ENCODE measurements around the gene UNC79. TPM values are rescaled to one million over a fixed set of nuclear protein-coding genes. Genes with fewer than 3 reads are reported as not detected.

UNC79 gene
- polyA plus RNA-seq, 3 donors: 0.01 to 0.02 TPM; not detected in 1

DNA sequence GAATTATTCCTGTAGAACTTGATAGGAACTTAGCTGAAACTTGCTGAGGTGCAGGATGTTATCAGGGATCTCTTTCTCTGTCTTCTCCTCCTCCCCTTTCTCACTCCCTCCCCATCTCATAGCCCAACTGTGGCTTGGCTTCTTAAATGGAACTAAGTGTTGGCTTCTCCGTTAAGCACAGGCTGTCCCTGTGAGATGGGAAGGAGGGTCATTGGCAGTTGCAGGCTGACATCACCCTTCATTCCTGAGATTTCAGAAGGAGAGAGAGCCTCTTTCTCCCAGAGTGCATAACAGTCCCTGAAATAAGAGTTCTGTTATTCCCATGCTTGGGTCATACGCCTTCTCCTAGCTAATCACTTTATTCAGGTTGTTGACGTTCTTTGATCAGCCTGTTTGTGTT lies 162.0 kb downstream of the UNC79 start:
- Histone ChIP-seq H2AFZ (ENCODE audit: insufficient read depth, low read depth, low read length, poor library complexity, severe bottlenecking) (no peak overlapping the region), H3K36me3 (replicated peaks in 1 of 2; ENCODE audit: control insufficient read depth in 1 of 2, insufficient read depth in 2 of 2, low read length in 2 of 2) (no peaks in the 10 kb centered on the region), H3K4me1 (ENCODE audit: control insufficient read depth in 1 of 2, insufficient read depth in 2 of 2, low read length in 2 of 2) (no peaks in the 10 kb centered on the region), H3K9ac (ENCODE audit: insufficient read depth, low read length, poor library complexity, severe bottlenecking) (no peak overlapping the region), H3K79me2 (ENCODE audit: insufficient read depth, low read length) (no peaks in the 10 kb centered on the region), H4K20me1 (ENCODE audit: insufficient read depth, low read length) (no peaks in the 10 kb centered on the region), H3K4me3 (replicated peaks in 1 of 3; ENCODE audit: low read depth in 2 of 3, low read length in 3 of 3) (no peak overlapping the region), H3K27me3 (ENCODE audit: control insufficient read depth in 2 of 2, insufficient read depth in 2 of 2, low read length in 2 of 2) (no peaks in the 10 kb centered on the region), H3K27ac (ENCODE audit: low read depth in 1 of 2, low read length in 2 of 2) (no peak overlapping the region), H3K9me3 (replicated peaks in 1 of 2; ENCODE audit: control insufficient read depth in 1 of 2, insufficient read depth in 1 of 2, low read length in 2 of 2) (no peaks in the 10 kb centered on the region), H3K4me2 (replicated peaks; ENCODE audit: extremely low read depth, low read length, poor library complexity, severe bottlenecking) (no peak overlapping the region)
- TF ChIP-seq, protein P1, sequence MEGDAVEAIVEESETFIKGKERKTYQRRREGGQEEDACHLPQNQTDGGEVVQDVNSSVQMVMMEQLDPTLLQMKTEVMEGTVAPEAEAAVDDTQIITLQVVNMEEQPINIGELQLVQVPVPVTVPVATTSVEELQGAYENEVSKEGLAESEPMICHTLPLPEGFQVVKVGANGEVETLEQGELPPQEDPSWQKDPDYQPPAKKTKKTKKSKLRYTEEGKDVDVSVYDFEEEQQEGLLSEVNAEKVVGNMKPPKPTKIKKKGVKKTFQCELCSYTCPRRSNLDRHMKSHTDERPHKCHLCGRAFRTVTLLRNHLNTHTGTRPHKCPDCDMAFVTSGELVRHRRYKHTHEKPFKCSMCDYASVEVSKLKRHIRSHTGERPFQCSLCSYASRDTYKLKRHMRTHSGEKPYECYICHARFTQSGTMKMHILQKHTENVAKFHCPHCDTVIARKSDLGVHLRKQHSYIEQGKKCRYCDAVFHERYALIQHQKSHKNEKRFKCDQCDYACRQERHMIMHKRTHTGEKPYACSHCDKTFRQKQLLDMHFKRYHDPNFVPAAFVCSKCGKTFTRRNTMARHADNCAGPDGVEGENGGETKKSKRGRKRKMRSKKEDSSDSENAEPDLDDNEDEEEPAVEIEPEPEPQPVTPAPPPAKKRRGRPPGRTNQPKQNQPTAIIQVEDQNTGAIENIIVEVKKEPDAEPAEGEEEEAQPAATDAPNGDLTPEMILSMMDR (IDR thresholded peaks at IDR 0.05): no peak
- H3K4me1 Mint-ChIP-seq: no peaks in the 10 kb centered on the region
- DNase-seq: no peak
- H3K27ac Mint-ChIP-seq: no peak overlapping the region
- no peaks in the 10 kb centered on the region for H3K9me3 Mint-ChIP-seq
- no peak overlapping the region for H3K4me3 Mint-ChIP-seq
- no CpG with 5 or more reads among the region's 3 CpGs for WGBS (ENCODE audit: insufficient coverage)
- H3K36me3 Mint-ChIP-seq: no peaks in the 10 kb centered on the region
- H3K27me3 Mint-ChIP-seq (ENCODE audit: low read depth in 3 of 3): peaks cover 5 to 13% (median 6%) of the 10 kb centered on the region in 3 donors
- intact Hi-C loops (cut with micrococcal nuclease): no loop called here

- H3K27ac ChIP-seq (ENCODE audit: low read depth in 1 of 2, low read length in 2 of 2): no peak overlapping the region
- H3K4me1 Mint-ChIP-seq: no peaks in the 10 kb centered on the region
- H2AFZ ChIP-seq (ENCODE audit: insufficient read depth, low read depth, low read length, poor library complexity, severe bottlenecking): no peak overlapping the region
- peaks cover 0 to 4% (median 0%) of the 10 kb centered on the region in 7 donors for H3K9me3 Mint-ChIP-seq
- H3K27me3 ChIP-seq (ENCODE audit: control insufficient read depth in 2 of 2, insufficient read depth in 2 of 2, low read length in 2 of 2): peaks cover 9 to 14% of the 10 kb centered on the region in 2 donors
- H3K4me1 ChIP-seq (ENCODE audit: control insufficient read depth in 1 of 2, insufficient read depth in 2 of 2, low read length in 2 of 2): no peaks in the 10 kb centered on the region
- no peak for DNase-seq
- H3K9ac ChIP-seq (ENCODE audit: insufficient read depth, low read length, poor library complexity, severe bottlenecking): no peak overlapping the region
- TF ChIP-seq, protein P1 (IDR thresholded peaks at IDR 0.05): no peak
- no peak overlapping the region for H3K4me3 ChIP-seq (replicated peaks in 1 of 3; ENCODE audit: low read depth in 2 of 3, low read length in 3 of 3)
- no peaks in the 10 kb centered on the region for H3K79me2 ChIP-seq (ENCODE audit: insufficient read depth, low read length)
- H3K4me3 Mint-ChIP-seq: no peak overlapping the region
- no peaks in the 10 kb centered on the region for H3K36me3 ChIP-seq (replicated peaks in 1 of 2; ENCODE audit: control insufficient read depth in 1 of 2, insufficient read depth in 2 of 2, low read length in 2 of 2)
- no peaks in the 10 kb centered on the region for H3K36me3 Mint-ChIP-seq
- no peak overlapping the region for H3K27ac Mint-ChIP-seq
- intact Hi-C loops (cut with micrococcal nuclease): no loop called here
- H4K20me1 ChIP-seq (ENCODE audit: insufficient read depth, low read length): no peaks in the 10 kb centered on the region
- H3K9me3 ChIP-seq (replicated peaks in 1 of 2; ENCODE audit: control insufficient read depth in 1 of 2, insufficient read depth in 1 of 2, low read length in 2 of 2): no peaks in the 10 kb centered on the region
- peaks cover 14 to 18% (median 15%) of the 10 kb centered on the region in 3 donors for H3K27me3 Mint-ChIP-seq (ENCODE audit: low read depth in 3 of 3)
- H3K4me2 ChIP-seq (replicated peaks; ENCODE audit: extremely low read depth, low read length, poor library complexity, severe bottlenecking): no peak overlapping the region
Measured at GRCh38 chr14:93606091-93606490, 175.4 kb downstream of the UNC79 start.

Data from CD14-positive monocyte (primary cell).